ENCODE measurements around the gene OTOA.
"Not testable (repeated sequence)": the region's sequence is repeated elsewhere in the genome, so short reads cannot be mapped to it uniquely, and the experiment has no call there.

Gene OTOA

GRCh38 chr16:21722771-21723455 lies 59.1 kb downstream of the OTOA start:
- no peak for DNase-seq (ENCODE audit: low spot score)

- DNase-seq (ENCODE audit: low spot score) = no peak
These were observed 59.8 kb downstream of the OTOA start for GRCh38 chr16:21723532-21723931.

- DNase-seq (ENCODE audit: low spot score) = no peak
These were observed 63.6 kb downstream of the OTOA start for GRCh38 chr16:21727344-21727743.

- DNase-seq (ENCODE audit: low spot score) = not testable (repeated sequence)
These were observed 67.5 kb downstream of the OTOA start for GRCh38 chr16:21731233-21731632.

GRCh38 chr16:21740637-21741036 lies 76.9 kb downstream of the OTOA start:
- DNase-seq (ENCODE audit: low spot score) = not testable (repeated sequence)

GRCh38 chr16:21756192-21757079 lies 92.7 kb downstream of the OTOA start:
- DNase-seq (ENCODE audit: low spot score) = not testable (repeated sequence)

- DNase-seq (ENCODE audit: low spot score) = not testable (repeated sequence)
These were observed 93.4 kb downstream of the OTOA start for GRCh38 chr16:21757080-21757671.

- DNase-seq (ENCODE audit: low spot score) = not testable (repeated sequence)
These were observed 104.5 kb downstream of the OTOA start for GRCh38 chr16:21768280-21768679.

- DNase-seq (ENCODE audit: low spot score) = not testable (repeated sequence)
These were observed 105.0 kb downstream of the OTOA start for GRCh38 chr16:21768810-21769209.

- DNase-seq (ENCODE audit: low spot score) = not testable (repeated sequence)
These were observed 105.5 kb downstream of the OTOA start for GRCh38 chr16:21769284-21769683.

GRCh38 chr16:21770584-21770983 lies 106.8 kb downstream of the OTOA start:
- DNase-seq (ENCODE audit: low spot score) = not testable (repeated sequence)

- DNase-seq (ENCODE audit: low spot score) = not testable (repeated sequence)
These were observed 108.9 kb downstream of the OTOA start for GRCh38 chr16:21772547-21773206.

- DNase-seq (ENCODE audit: low spot score) = not testable (repeated sequence)
These were observed 109.4 kb downstream of the OTOA start for GRCh38 chr16:21773207-21773553.

GRCh38 chr16:21780525-21780924 lies 116.8 kb downstream of the OTOA start:
- not testable (repeated sequence) for DNase-seq (ENCODE audit: low spot score)

GRCh38 chr16:21790506-21790905 lies 126.7 kb downstream of the OTOA start:
- not testable (repeated sequence) for DNase-seq (ENCODE audit: low spot score)

- DNase-seq (ENCODE audit: low spot score) = not testable (repeated sequence)
These were observed 129.5 kb downstream of the OTOA start for GRCh38 chr16:21793310-21793709.

- DNase-seq (ENCODE audit: low spot score) = not testable (repeated sequence)
These were observed 134.8 kb downstream of the OTOA start for GRCh38 chr16:21798601-21799000.

- not testable (repeated sequence) for DNase-seq (ENCODE audit: low spot score)
These were observed 138.0 kb downstream of the OTOA start for GRCh38 chr16:21801538-21802374.

- not testable (repeated sequence) for DNase-seq (ENCODE audit: low spot score)
These were observed 138.6 kb downstream of the OTOA start for GRCh38 chr16:21802375-21802663.
